Chondrocyte (in vitro differentiated cells): ENCODE data around the gene MYEF2. TPM values are rescaled to one million over a fixed set of nuclear protein-coding genes. Genes with fewer than 3 reads are reported as not detected.
A peak's percentile ranks its signal among the peaks of the same experiment; 100 is the strongest.

ENCODE experiments used
- DNase-seq: peaks from one replicate; pipeline ENCODE4 v3.0.0; 2021; ENCODE audit warnings: mixed read lengths, low spot score
- H3K27ac Mint-ChIP-seq: one replicate; pipeline ENCODE4 v1.8.0; 2021; ENCODE audit warnings: mild to moderate bottlenecking, moderate library complexity, mixed read lengths; ENCODE audit not compliant: unreplicated experiment
- H3K27me3 Mint-ChIP-seq: 2 replicates; pipeline ENCODE4 v1.8.0; 2021; ENCODE audit warnings: low read depth, mixed read lengths
- H3K36me3 Mint-ChIP-seq: 2 replicates; pipeline ENCODE4 v1.8.0; 2021; ENCODE audit warnings: low read depth, mixed read lengths
- H3K4me1 Mint-ChIP-seq: 2 replicates; pipeline ENCODE4 v1.8.0; 2021; ENCODE audit warnings: low read depth, mild to moderate bottlenecking, mixed read lengths
- H3K4me3 Mint-ChIP-seq: one replicate; pipeline ENCODE4 v1.8.0; 2021; ENCODE audit warnings: mild to moderate bottlenecking, moderate library complexity, mixed read lengths; ENCODE audit not compliant: unreplicated experiment
- H3K9me3 Mint-ChIP-seq: 2 replicates; pipeline ENCODE4 v1.8.0; 2021; ENCODE audit warnings: low read depth, mixed read lengths
- total RNA-seq: library from RNA; stranded (reverse); gene quantifications from 3 replicates; pipeline ENCODE4 v1.2.1, GENCODE V29; 2021
- TF ChIP-seq, protein P1 (sequence below): fragments of 200-600 bp; sonication (generic); IDR thresholded peaks from 2 replicates; pipeline ENCODE4 v1.5.0; 2021; ENCODE audit warnings: antibody characterized with exemption, mild to moderate bottlenecking, moderate library complexity

Gene MYEF2
- total RNA-seq, 1 donor from 2014 or later: 22.6 TPM

GRCh38 chr15:48119277-48119676 is 58.8 kb downstream of the MYEF2 start:
- peaks cover 23% of the 10 kb centered on the region for H3K27me3 Mint-ChIP-seq
- H3K9me3 Mint-ChIP-seq: no peaks in the 10 kb centered on the region
- H3K36me3 Mint-ChIP-seq: no peaks in the 10 kb centered on the region
- H3K4me1 Mint-ChIP-seq: no peaks in the 10 kb centered on the region
- H3K27ac Mint-ChIP-seq: no peak overlapping the region
- DNase-seq: no peak
- no peak overlapping the region for H3K4me3 Mint-ChIP-seq
- TF ChIP-seq, protein P1, sequence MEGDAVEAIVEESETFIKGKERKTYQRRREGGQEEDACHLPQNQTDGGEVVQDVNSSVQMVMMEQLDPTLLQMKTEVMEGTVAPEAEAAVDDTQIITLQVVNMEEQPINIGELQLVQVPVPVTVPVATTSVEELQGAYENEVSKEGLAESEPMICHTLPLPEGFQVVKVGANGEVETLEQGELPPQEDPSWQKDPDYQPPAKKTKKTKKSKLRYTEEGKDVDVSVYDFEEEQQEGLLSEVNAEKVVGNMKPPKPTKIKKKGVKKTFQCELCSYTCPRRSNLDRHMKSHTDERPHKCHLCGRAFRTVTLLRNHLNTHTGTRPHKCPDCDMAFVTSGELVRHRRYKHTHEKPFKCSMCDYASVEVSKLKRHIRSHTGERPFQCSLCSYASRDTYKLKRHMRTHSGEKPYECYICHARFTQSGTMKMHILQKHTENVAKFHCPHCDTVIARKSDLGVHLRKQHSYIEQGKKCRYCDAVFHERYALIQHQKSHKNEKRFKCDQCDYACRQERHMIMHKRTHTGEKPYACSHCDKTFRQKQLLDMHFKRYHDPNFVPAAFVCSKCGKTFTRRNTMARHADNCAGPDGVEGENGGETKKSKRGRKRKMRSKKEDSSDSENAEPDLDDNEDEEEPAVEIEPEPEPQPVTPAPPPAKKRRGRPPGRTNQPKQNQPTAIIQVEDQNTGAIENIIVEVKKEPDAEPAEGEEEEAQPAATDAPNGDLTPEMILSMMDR: no peak

- H3K4me3 Mint-ChIP-seq: no peak overlapping the region
- DNase-seq: no peak
- H3K27me3 Mint-ChIP-seq: peaks cover 36% of the 10 kb centered on the region
- H3K9me3 Mint-ChIP-seq: no peaks in the 10 kb centered on the region
- TF ChIP-seq, protein P1: peak; percentile 73
- H3K4me1 Mint-ChIP-seq: peaks cover 4% of the 10 kb centered on the region
- no peaks in the 10 kb centered on the region for H3K36me3 Mint-ChIP-seq
- H3K27ac Mint-ChIP-seq: no peak overlapping the region
Measured at GRCh38 chr15:48112242-48112641, 65.9 kb downstream of the MYEF2 start.

DNA sequence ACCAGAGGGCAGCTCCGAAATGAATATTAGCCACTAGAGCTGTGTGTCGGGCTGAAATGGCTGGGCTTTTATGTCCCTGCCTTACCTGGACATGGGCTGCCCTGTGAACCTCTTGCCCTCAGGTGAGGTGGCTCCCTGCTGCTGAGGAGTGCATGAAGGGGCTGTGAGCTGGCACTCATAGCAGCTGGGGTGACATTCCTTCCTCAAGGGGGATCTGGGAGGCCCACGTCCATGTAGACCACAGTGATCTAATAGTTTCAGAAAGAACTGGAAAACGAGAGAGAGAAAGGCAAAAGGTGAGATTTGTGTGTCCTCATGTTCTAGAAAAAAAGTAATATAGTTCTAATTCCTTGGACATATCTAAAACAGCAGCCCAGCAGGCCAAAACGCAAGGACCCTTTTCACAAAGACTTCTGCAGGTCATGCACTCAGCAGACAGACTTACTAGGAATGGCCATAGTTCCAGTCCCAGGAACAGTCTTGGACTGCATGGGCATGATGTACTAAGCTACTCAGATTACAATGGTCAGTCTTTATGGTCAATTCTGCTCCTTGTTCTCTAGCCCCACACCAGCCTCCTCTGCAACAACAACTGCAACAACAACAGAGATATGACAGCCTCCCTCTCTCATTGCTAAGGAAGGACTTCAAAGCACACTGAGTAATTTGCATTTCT is 68.1 kb downstream of the MYEF2 start:
- Mint-ChIP-seq H3K4me1 (peaks cover 4% of the 10 kb centered on the region), H3K27me3 (peaks cover 41% of the 10 kb centered on the region), H3K9me3 (no peaks in the 10 kb centered on the region), H3K4me3 (no peak overlapping the region), H3K27ac (no peak overlapping the region), H3K36me3 (no peaks in the 10 kb centered on the region)
- TF ChIP-seq, protein P1: no peak
- DNase-seq: no peak

- Mint-ChIP-seq H3K4me1 (peaks cover 4% of the 10 kb centered on the region), H3K36me3 (no peaks in the 10 kb centered on the region), H3K27ac (no peak overlapping the region), H3K4me3 (no peak overlapping the region), H3K9me3 (no peaks in the 10 kb centered on the region), H3K27me3 (peaks cover 38% of the 10 kb centered on the region)
- TF ChIP-seq, protein P1: no peak
- DNase-seq: no peak
Measured at GRCh38 chr15:48109212-48109611, 68.9 kb downstream of the MYEF2 start.

DNA sequence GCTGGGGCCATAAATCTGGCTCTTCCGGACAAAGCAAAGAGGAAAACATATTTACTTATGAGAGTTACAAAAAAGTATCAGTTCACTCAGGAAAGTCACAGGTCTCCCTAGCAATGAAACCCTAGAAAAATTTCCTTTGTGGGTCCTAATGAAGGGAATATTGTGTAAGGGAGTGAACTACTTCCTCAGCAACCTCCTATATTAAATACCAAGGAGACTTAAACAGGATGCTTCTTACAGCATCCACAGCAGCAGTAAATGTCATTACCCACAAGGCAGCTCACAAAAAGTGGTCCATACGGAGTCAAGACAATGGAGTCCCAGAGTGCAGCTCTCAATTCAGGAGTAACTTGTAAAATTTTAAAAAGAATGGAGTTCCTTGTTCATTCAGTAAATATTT is 72.2 kb downstream of the MYEF2 start:
- Mint-ChIP-seq H3K36me3 (no peaks in the 10 kb centered on the region), H3K4me3 (no peak overlapping the region), H3K4me1 (peaks cover 5% of the 10 kb centered on the region), H3K27ac (no peak overlapping the region), H3K27me3 (peaks cover 36% of the 10 kb centered on the region), H3K9me3 (no peaks in the 10 kb centered on the region)
- TF ChIP-seq, protein P1: no peak
- no peak for DNase-seq
